IMR-90 (cell line): ENCODE results near the gene STARD3. TPM values are rescaled to one million over a fixed set of nuclear protein-coding genes. Genes with fewer than 3 reads are reported as not detected.

Experiments
- ATAC-seq: fragments of 200-7000 bp; cut with Tn5 transposase; 2 replicates; pipeline ENCODE4 v1.9.1; 2020; ENCODE audit warnings: low read depth, mild to moderate bottlenecking, moderate library complexity
- BruUV-seq: library from RNA; stranded (reverse); fragments of 400-500 nt; replicated peaks from 2 replicates; lab custom pipeline; 2021; lab: Mats Ljungman, UMichigan
- CTCF ChIA-PET: fragments of 300-600 bp; formaldehyde crosslinking; extraction: SDS; loops from one replicate; lab custom pipeline; 2021; ENCODE audit warnings: antibody characterized with exemption; lab: Yijun Ruan, JAX
- POLR2A ChIA-PET: fragments of 300-600 bp; sonication (Branson Sonifier 250); formaldehyde crosslinking; loops from one replicate; lab custom pipeline; 2022; ENCODE audit warnings: antibody characterized with exemption; ENCODE audit not compliant: unreplicated experiment; lab: Charles Lee
- DNase-seq: peaks from one replicate; pipeline ENCODE4 v3.0.0; 2013
- H2AFZ ChIP-seq: replicated peaks from 2 replicates; pipeline ENCODE3; 2013; ENCODE audit warnings: low read length, mild to moderate bottlenecking; ENCODE audit not compliant: poor library complexity
- H2AK5ac ChIP-seq: 2 replicates; pipeline ENCODE4 v1.6.1; 2013; ENCODE audit warnings: low read depth, low read length, inconsistent platforms
- H2AK9ac ChIP-seq: replicated peaks from 2 replicates; pipeline ENCODE3; 2013; ENCODE audit warnings: mild to moderate bottlenecking, low read depth, low read length, moderate library complexity; ENCODE audit not compliant: poor library complexity
- H2BK120ac ChIP-seq: 2 replicates; pipeline ENCODE4 v1.6.1; 2013; ENCODE audit warnings: low read depth, low read length, inconsistent platforms
- H2BK15ac ChIP-seq: 3 replicates; pipeline ENCODE4 v1.6.1; 2013; ENCODE audit warnings: low read depth, low read length, inconsistent platforms
- H2BK20ac ChIP-seq: 2 replicates; pipeline ENCODE4 v1.6.1; 2013; ENCODE audit warnings: low read depth, mild to moderate bottlenecking, inconsistent platforms, low read length, moderate library complexity
- H2BK5ac ChIP-seq: 2 replicates; pipeline ENCODE4 v1.6.1; 2013; ENCODE audit warnings: mild to moderate bottlenecking, low read depth, low read length, inconsistent platforms; ENCODE audit not compliant: poor library complexity, severe bottlenecking
- H3K14ac ChIP-seq: replicated peaks from 2 replicates; pipeline ENCODE4 v1.6.1; 2013; ENCODE audit warnings: low read depth, low read length, inconsistent platforms
- H3K18ac ChIP-seq: 2 replicates; pipeline ENCODE4 v1.6.1; 2013; ENCODE audit warnings: low read depth, low read length, control low read depth
- H3K23ac ChIP-seq: 2 replicates; pipeline ENCODE4 v1.6.1; 2013; ENCODE audit warnings: low read depth, low read length, inconsistent platforms
- H3K27ac ChIP-seq: 2 replicates; pipeline ENCODE4 v1.5.1; 2013; ENCODE audit warnings: mild to moderate bottlenecking, control low read depth, low read length; ENCODE audit not compliant: insufficient read depth
- H3K27me3 ChIP-seq: 2 replicates; pipeline ENCODE4 v1.6.1; 2013; ENCODE audit warnings: low read length; ENCODE audit not compliant: control insufficient read depth, insufficient read depth
- H3K36me3 ChIP-seq: 2 replicates; pipeline ENCODE4 v1.6.1; 2013; ENCODE audit warnings: low read length, mixed read lengths; ENCODE audit not compliant: control insufficient read depth, insufficient read depth
- H3K4ac ChIP-seq: 2 replicates; pipeline ENCODE4 v1.6.1; 2013; ENCODE audit warnings: low read depth, low read length, inconsistent platforms
- H3K4me1 ChIP-seq: 2 replicates; pipeline ENCODE4 v1.6.1; 2013; ENCODE audit warnings: low read length, mixed read lengths; ENCODE audit not compliant: control insufficient read depth, insufficient read depth
- H3K4me2 ChIP-seq: 2 replicates; pipeline ENCODE4 v1.6.1; 2013; ENCODE audit warnings: low read depth, mild to moderate bottlenecking, control low read depth, low read length, moderate library complexity
- H3K4me3 ChIP-seq: 2 replicates; pipeline ENCODE4 v1.5.1; 2013; ENCODE audit warnings: low read depth, mild to moderate bottlenecking, control low read depth, low read length, moderate library complexity; ENCODE audit not compliant: insufficient read depth
- H3K56ac ChIP-seq: 2 replicates; pipeline ENCODE4 v1.6.1; 2013; ENCODE audit warnings: low read length, inconsistent platforms; ENCODE audit not compliant: insufficient read depth; ENCODE audit errors: extremely low read depth
- H3K79me1 ChIP-seq, 2 experiments: 2 replicates each; pipeline ENCODE4 v1.6.1; 2013; ENCODE audit warnings: low read length in 2 of 2, inconsistent platforms in 1 of 2, low read depth in 1 of 2
- H3K9ac ChIP-seq: 2 replicates; pipeline ENCODE4 v1.6.1; 2013; ENCODE audit warnings: low read depth, low read length, control low read depth
- H3K9me1 ChIP-seq: 2 replicates; pipeline ENCODE4 v1.6.1; 2013; ENCODE audit warnings: low read length, inconsistent platforms; ENCODE audit not compliant: insufficient read depth
- H3K9me3 ChIP-seq: 2 replicates; pipeline ENCODE4 v1.6.1; 2013; ENCODE audit warnings: low read length; ENCODE audit not compliant: control insufficient read depth, insufficient read depth
- H4K20me1 ChIP-seq: 2 replicates; pipeline ENCODE4 v1.6.1; 2013; ENCODE audit warnings: low read length, inconsistent platforms; ENCODE audit not compliant: insufficient read depth
- H4K5ac ChIP-seq: 2 replicates; pipeline ENCODE4 v1.6.1; 2013; ENCODE audit warnings: mild to moderate bottlenecking, low read depth, low read length, control low read depth
- H4K8ac ChIP-seq, 2 experiments: 2 replicates each; pipeline ENCODE4 v1.6.1; 2013; ENCODE audit warnings: low read depth in 2 of 2, low read length in 2 of 2, control low read depth in 1 of 2, inconsistent platforms in 1 of 2
- H4K91ac ChIP-seq: 2 replicates; pipeline ENCODE4 v1.6.1; 2013; ENCODE audit warnings: low read depth, low read length, inconsistent platforms; ENCODE audit not compliant: insufficient read depth
- BHLHE40 ChIP-seq: fragments of 150-350 bp; IDR thresholded peaks from 2 replicates; pipeline ENCODE4 v1.6.1; 2016; ENCODE audit warnings: mild to moderate bottlenecking, low read depth, low read length
- CEBPB ChIP-seq: IDR thresholded peaks from 2 replicates; pipeline ENCODE4 v1.6.1; 2012; ENCODE audit warnings: low read depth, low read length, improper control_type of control experiment
- CHD1 ChIP-seq: IDR thresholded peaks from 2 replicates; pipeline ENCODE4 v1.6.1; 2012; ENCODE audit warnings: low read depth, low read length, improper control_type of control experiment
- FOS ChIP-seq: fragments of 150-350 bp; IDR thresholded peaks from 2 replicates; pipeline ENCODE4 v1.6.1; 2016; ENCODE audit warnings: low read depth, low read length
- MAFK ChIP-seq: IDR thresholded peaks from 2 replicates; pipeline ENCODE4 v1.6.1; 2012; ENCODE audit warnings: low read depth, low read length, improper control_type of control experiment
- MAZ ChIP-seq: IDR thresholded peaks from 2 replicates; pipeline ENCODE4 v1.6.1; 2012; ENCODE audit warnings: low read depth, mild to moderate bottlenecking, low read length, improper control_type of control experiment, moderate library complexity, borderline replicate concordance
- MXI1 ChIP-seq: IDR thresholded peaks from 2 replicates; pipeline ENCODE4 v1.6.1; 2012; ENCODE audit warnings: low read depth, mild to moderate bottlenecking, low read length, moderate library complexity, borderline replicate concordance
- NFE2L2 ChIP-seq: fragments of 150-350 bp; IDR thresholded peaks from 2 replicates; pipeline ENCODE4 v1.6.1; 2016; ENCODE audit warnings: low read depth, mild to moderate bottlenecking, low read length
- POLR2A ChIP-seq: IDR thresholded peaks from 2 replicates; pipeline ENCODE4 v1.6.1; 2012; ENCODE audit warnings: mild to moderate bottlenecking, low read depth, low read length
- RAD21 ChIP-seq: IDR thresholded peaks from 2 replicates; pipeline ENCODE4 v1.6.1; 2012; ENCODE audit warnings: low read length, improper control_type of control experiment
- RCOR1 ChIP-seq: IDR thresholded peaks from 2 replicates; pipeline ENCODE4 v1.6.1; 2012; ENCODE audit warnings: mild to moderate bottlenecking, low read length, improper control_type of control experiment; ENCODE audit not compliant: insufficient replicate concordance
- SMC3 ChIP-seq: fragments of 150-350 bp; IDR thresholded peaks from 2 replicates; pipeline ENCODE4 v1.6.1; 2016; ENCODE audit warnings: low read depth, mild to moderate bottlenecking, antibody characterized with exemption, low read length, moderate library complexity
- USF2 ChIP-seq: fragments of 150-350 bp; IDR thresholded peaks from 2 replicates; pipeline ENCODE4 v1.6.1; 2017; ENCODE audit warnings: mild to moderate bottlenecking, antibody characterized with exemption, low read length, low read depth
- WGBS, 2 experiments: methylation state at CpG; one replicate each; pipeline versions ENCODE4 v1.1.5 to v1.1.7; 2013; ENCODE audit warnings: missing lambda C conversion rate in 2 of 2; ENCODE audit not compliant: insufficient read length in 1 of 2; ENCODE audit errors: extremely low coverage in 2 of 2; 5-methylcytosine and 5-hydroxymethylcytosine counted together
- dilution Hi-C: fragments of 300-500 bp; cut with HindIII; formaldehyde crosslinking; loops from one replicate; pipeline ENCODE4 v1.14.3; 2018; ENCODE audit warnings: low sequenced_read_pairs; ENCODE audit not compliant: unreplicated experiment
- in situ Hi-C: fragments of 300-500 bp; cut with MboI; formaldehyde crosslinking; loops from 3 replicates; pipeline ENCODE4 v1.14.3; 2019; ENCODE audit warnings: low sequenced_read_pairs, inconsistent platforms, mixed read lengths
- intact Hi-C: fragments of 100-400 bp; cut with micrococcal nuclease; formaldehyde crosslinking; loops from 2 replicates; pipeline ENCODE4 v1.10.0; 2022
- polyA plus RNA-seq, 3 experiments: library from polyadenylated mRNA; depleted of rRNA; stranded (reverse); fragments of >200 nt; gene quantifications; 2 replicates each; pipeline ENCODE4 v1.2.3, GENCODE V29; 2012; ENCODE audit warnings: low replicate concordance in 1 of 3
- total RNA-seq: library from RNA; depleted of rRNA; stranded (reverse); fragments of >200 nt; gene quantifications from 2 replicates; pipeline ENCODE4 v1.2.3, GENCODE V29; 2012
- TF ChIP-seq, protein P1 (sequence below): fragments of 150-350 bp; IDR thresholded peaks from 2 replicates; pipeline ENCODE4 v1.6.1; 2016; ENCODE audit warnings: low read depth, mild to moderate bottlenecking, low read length, moderate library complexity, borderline replicate concordance
- TF ChIP-seq, protein P2 (sequence below): conservative IDR thresholded peaks from 2 replicates; pipeline ENCODE4 v1.5.1; 2012; ENCODE audit warnings: mild to moderate bottlenecking, low read depth, low read length, improper control_type of control experiment

Gene STARD3
- total and polyA plus RNA-seq, 2 of the 4 experiments (the other 2 are of a cell fraction), result 8.1 to 50.4 TPM

DNA sequence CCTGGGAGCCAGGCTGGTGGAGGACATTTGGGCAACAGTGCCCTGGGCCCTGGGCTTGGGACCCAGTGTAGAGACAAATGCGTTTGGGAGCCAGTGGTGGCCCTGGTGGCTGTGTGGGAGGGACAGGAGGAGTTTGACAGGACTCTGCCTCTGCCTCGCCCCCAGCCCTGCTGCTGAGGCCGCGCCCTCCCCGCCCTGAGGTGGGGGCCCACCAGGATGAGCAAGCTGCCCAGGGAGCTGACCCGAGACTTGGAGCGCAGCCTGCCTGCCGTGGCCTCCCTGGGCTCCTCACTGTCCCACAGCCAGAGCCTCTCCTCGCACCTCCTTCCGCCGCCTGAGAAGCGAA, 16.3 kb downstream of the STARD3 start:
- Histone ChIP-seq H3K56ac (no peak overlapping the region), H2AK5ac (no peak overlapping the region), H2AK9ac (no peak overlapping the region), H4K5ac (no peak overlapping the region), H2BK120ac (no peak overlapping the region), H2AFZ (no peak overlapping the region), H3K4me3 (no peak overlapping the region), H3K18ac (no peak overlapping the region), H2BK5ac (no peak overlapping the region), H3K14ac (no peak overlapping the region), H3K4ac (no peak overlapping the region), H3K27ac (no peak overlapping the region), H3K36me3 (peaks cover 8% of the 10 kb centered on the region), H4K91ac (no peak overlapping the region), H3K9ac (no peak overlapping the region), H3K4me1 (peaks cover 3% of the 10 kb centered on the region; the same call in 1 of the 2 replicates), H2BK20ac (no peak overlapping the region), H4K20me1 (peaks cover 28% of the 10 kb centered on the region), H3K4me2 (no peak overlapping the region), H3K9me1 (peaks cover 4% of the 10 kb centered on the region), H3K9me3 (no peaks in the 10 kb centered on the region), H3K23ac (no peak overlapping the region), H3K27me3 (no peaks in the 10 kb centered on the region), H3K79me1 (peaks cover 12 to 37% of the 10 kb centered on the region in 2 experiments), H4K8ac (no peak overlapping the region), H2BK15ac (no peak overlapping the region)
- DNase-seq, result no peak
- POLR2A ChIA-PET, result no interaction called here
- BruUV-seq, result no TSS peak
- WGBS, 2 experiments, result 80% methylated on average over 5 of the region's 12 CpGs; no CpG with 5 or more reads in 1 of the 2 experiments
- dilution Hi-C loops (no loop called here), in situ Hi-C loops (no loop called here), intact Hi-C loops (no loop called here)
- ATAC-seq, result no peak
- CTCF ChIA-PET, result interaction anchor here (0.7 to 1.9 kb wide), 4 partner anchors 9 to 34 kb away, joined by 3 to 10 read pairs (median 6); partner anchors contain the start of genes PGAP3 and PNMT
- TF ChIP-seq MAFK, result no peak
- no peak for TF ChIP-seq BHLHE40
- TF ChIP-seq RCOR1, result no peak
- no peak for TF ChIP-seq FOS
- TF ChIP-seq CHD1, result no peak
- TF ChIP-seq POLR2A, result no peak
- TF ChIP-seq RAD21, result no peak
- TF ChIP-seq MXI1, result no peak
- TF ChIP-seq, protein P1, sequence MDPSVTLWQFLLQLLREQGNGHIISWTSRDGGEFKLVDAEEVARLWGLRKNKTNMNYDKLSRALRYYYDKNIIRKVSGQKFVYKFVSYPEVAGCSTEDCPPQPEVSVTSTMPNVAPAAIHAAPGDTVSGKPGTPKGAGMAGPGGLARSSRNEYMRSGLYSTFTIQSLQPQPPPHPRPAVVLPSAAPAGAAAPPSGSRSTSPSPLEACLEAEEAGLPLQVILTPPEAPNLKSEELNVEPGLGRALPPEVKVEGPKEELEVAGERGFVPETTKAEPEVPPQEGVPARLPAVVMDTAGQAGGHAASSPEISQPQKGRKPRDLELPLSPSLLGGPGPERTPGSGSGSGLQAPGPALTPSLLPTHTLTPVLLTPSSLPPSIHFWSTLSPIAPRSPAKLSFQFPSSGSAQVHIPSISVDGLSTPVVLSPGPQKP, result no peak
- TF ChIP-seq MAZ, result no peak
- no peak for TF ChIP-seq NFE2L2
- TF ChIP-seq CEBPB, result no peak
- no peak for TF ChIP-seq SMC3
- TF ChIP-seq, protein P2, sequence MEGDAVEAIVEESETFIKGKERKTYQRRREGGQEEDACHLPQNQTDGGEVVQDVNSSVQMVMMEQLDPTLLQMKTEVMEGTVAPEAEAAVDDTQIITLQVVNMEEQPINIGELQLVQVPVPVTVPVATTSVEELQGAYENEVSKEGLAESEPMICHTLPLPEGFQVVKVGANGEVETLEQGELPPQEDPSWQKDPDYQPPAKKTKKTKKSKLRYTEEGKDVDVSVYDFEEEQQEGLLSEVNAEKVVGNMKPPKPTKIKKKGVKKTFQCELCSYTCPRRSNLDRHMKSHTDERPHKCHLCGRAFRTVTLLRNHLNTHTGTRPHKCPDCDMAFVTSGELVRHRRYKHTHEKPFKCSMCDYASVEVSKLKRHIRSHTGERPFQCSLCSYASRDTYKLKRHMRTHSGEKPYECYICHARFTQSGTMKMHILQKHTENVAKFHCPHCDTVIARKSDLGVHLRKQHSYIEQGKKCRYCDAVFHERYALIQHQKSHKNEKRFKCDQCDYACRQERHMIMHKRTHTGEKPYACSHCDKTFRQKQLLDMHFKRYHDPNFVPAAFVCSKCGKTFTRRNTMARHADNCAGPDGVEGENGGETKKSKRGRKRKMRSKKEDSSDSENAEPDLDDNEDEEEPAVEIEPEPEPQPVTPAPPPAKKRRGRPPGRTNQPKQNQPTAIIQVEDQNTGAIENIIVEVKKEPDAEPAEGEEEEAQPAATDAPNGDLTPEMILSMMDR, result no peak
- no peak for TF ChIP-seq USF2
